NCI-H1694 treated with DMSO at 0.1 percent for 48 hours (cell line): Measurements from ENCODE around the gene AMZ1.

Source experiments
- DNase-seq: peaks from one replicate; lab custom pipeline; 2025; lab: John Stamatoyannopoulos, UW

Gene AMZ1

GRCh38 chr7:2754086-2754485 lies 66.1 kb downstream of the AMZ1 start:
- DNase-seq = no peak

GRCh38 chr7:2754912-2755311 lies 66.9 kb downstream of the AMZ1 start:
- DNase-seq = no peak

- DNase-seq = no peak
Observed at GRCh38 chr7:2755531-2755930, 67.5 kb downstream of the AMZ1 start.

GRCh38 chr7:2757361-2757903 lies 69.4 kb downstream of the AMZ1 start:
- DNase-seq = peak; percentile 37

GRCh38 chr7:2757904-2758672 lies 70.1 kb downstream of the AMZ1 start:
- peak; percentile 44 for DNase-seq

GRCh38 chr7:2758673-2759616 lies 70.9 kb downstream of the AMZ1 start:
- no peak for DNase-seq

- no peak for DNase-seq
Observed at GRCh38 chr7:2759736-2760097, 71.7 kb downstream of the AMZ1 start.

- peak; percentile 56 for DNase-seq
Observed at GRCh38 chr7:2760098-2760889, 72.3 kb downstream of the AMZ1 start.

- DNase-seq = peak; percentile 46
Observed at GRCh38 chr7:2761131-2761624, 73.2 kb downstream of the AMZ1 start.

GRCh38 chr7:2761801-2762497 lies 73.9 kb downstream of the AMZ1 start:
- DNase-seq = no peak

- DNase-seq = no peak
Observed at GRCh38 chr7:2763597-2763996, 75.6 kb downstream of the AMZ1 start.

GRCh38 chr7:2764621-2765020 lies 76.6 kb downstream of the AMZ1 start:
- no peak for DNase-seq
